ENCODE data around the gene TRIM66.
A peak's percentile ranks its signal among the peaks of the same experiment; 100 is the strongest.

TRIM66 gene

DNA sequence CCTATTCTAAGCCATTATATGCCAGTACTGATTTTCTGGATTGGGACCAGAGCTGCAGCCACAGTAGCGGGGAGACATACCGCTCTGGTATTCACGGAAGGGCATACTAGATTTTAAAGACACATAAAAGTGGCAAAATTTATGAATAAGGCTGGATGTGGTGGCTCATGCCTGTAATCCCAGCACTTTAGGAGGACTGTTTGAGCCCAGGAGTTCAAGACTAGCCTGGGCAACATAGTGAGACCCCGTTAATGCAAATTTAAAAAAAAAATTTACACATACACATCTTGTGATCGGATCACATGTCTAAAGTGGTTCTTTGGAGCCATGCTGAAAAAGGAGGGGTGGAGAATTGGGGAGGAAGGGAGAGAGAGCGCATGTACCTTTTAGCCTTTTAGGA, 9.1 kb upstream of the TRIM66 start:
- TF ChIP-seq CTCF (IDR thresholded peaks at IDR 0.05; ENCODE audit: low read depth, low read length), result no peak
- DNase-seq (ENCODE audit: extremely low read depth, low read depth), result no peak

DNA sequence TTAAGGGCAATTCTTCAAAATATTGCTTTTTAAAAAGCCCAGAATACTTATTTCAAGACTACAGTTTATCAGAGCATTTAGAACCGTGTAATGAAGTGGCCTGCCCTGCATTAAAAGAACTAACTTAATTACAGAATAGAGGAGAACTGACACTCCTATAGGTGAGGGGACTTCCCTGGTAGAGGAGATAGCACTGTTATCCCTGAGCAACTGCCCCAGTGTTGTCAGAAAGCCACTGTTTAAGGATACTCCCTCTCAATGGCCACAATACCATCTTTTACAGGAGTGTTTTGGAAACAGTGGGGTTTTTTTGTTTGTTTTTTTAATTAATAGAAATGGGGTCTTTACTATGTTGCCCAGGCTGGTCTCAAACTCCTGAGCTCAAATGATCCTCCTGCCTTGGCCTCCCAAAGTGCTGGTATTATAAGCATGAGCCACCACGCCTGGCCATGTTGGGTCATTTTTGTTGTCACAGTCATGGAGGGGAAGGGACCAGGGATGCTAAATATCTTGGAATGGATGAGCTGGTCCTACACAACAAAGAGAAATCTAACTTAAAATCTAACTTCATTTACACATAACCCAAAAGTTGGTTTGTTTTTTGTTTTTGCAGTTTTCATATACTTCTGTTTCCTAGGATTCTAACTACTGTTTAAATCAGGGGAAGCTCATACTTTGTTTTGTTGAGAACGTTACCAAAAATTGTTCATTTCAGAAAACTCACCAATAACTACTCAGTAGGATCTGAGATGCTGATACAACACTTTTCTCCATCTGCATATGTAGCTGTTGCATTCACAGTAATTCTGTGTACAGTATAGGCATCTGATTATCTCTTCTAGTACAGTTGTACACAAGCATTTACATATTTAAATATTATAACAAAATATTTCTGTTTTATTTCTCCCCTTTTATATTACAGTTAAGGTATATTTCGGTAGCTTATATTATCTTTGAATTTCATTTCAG, 8.2 kb upstream of the TRIM66 start:
- no peak for TF ChIP-seq CTCF (IDR thresholded peaks at IDR 0.05; ENCODE audit: low read depth, low read length)
- DNase-seq (ENCODE audit: extremely low read depth, low read depth), result no peak

DNA sequence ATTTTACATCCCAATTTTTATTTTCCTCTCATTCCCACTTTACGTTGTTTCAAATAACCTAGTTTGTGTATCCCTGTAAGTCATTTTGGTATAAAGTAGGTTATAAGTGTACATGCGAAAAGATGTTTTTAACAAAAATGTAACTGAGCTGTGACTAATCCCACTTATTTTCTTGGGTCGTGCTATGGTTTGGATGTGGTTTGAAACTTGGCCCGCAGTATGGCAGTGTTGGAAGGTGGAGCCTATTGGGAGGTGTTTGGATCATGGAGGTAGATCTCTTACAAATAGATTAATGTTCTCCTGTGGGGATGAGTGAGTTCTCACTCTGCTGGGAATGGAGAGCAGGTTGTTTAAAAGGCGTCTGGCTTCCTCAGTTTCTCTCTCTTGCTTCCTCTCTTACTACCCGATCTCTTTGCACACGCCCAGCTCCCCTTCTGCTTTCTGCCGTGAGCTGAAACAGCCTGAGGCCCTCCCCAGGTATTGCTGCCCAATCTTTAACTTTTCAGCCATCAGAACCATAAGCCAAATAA, 7.3 kb upstream of the TRIM66 start:
- DNase-seq (ENCODE audit: extremely low read depth, low read depth), result no peak
- TF ChIP-seq CTCF (IDR thresholded peaks at IDR 0.05; ENCODE audit: low read depth, low read length), result no peak

GRCh38 chr11:8688414-8689362, 6.2 kb upstream of the TRIM66 start:
- peak; percentile 2 for TF ChIP-seq CTCF (IDR thresholded peaks at IDR 0.05; ENCODE audit: low read depth, low read length)
- peak; percentile 89 for DNase-seq (ENCODE audit: extremely low read depth, low read depth)

GRCh38 chr11:8686325-8686724, 3.9 kb upstream of the TRIM66 start:
- TF ChIP-seq CTCF (IDR thresholded peaks at IDR 0.05; ENCODE audit: low read depth, low read length), result no peak
- DNase-seq (ENCODE audit: extremely low read depth, low read depth), result no peak

- no peak for DNase-seq (ENCODE audit: extremely low read depth, low read depth)
- no peak for TF ChIP-seq CTCF (IDR thresholded peaks at IDR 0.05; ENCODE audit: low read depth, low read length)
These were observed 3.4 kb upstream of the TRIM66 start for GRCh38 chr11:8685820-8686219.

Measured in AG09319 (cell line).